ENCODE measurements around the gene PTBP1. TPM values are rescaled to one million over a fixed set of nuclear protein-coding genes. Genes with fewer than 3 reads are reported as not detected.

The PTBP1 gene
- total and polyA plus RNA-seq, 2 donors (not counting 3 experiments of a cell fraction or from before 2014, with no cell fraction given) = 382 to 623 TPM

- POLR2A ChIA-PET = no interaction called here
- FAIRE-seq = no peak
- no peak overlapping the region for H3K9ac ChIP-seq (replicated peaks; ENCODE audit: extremely low read depth, insufficient read depth, low read length)
These were observed 5.9 kb downstream of the PTBP1 start for GRCh38 chr19:803099-803561.

More at GRCh38 chr19:803099-803561, 5.9 kb downstream of the PTBP1 start:
- H3K36me3 ChIP-seq (ENCODE audit: control insufficient read depth in 2 of 2, extremely low read depth in 1 of 2, insufficient read depth in 2 of 2, low read length in 2 of 2) = peaks cover 55 to 64% of the 10 kb centered on the region in 2 experiments
- H3K27me3 ChIP-seq (ENCODE audit: control insufficient read depth in 2 of 2, insufficient read depth in 2 of 2, low read length in 2 of 2) = no peaks in the 10 kb centered on the region
- H3K4me2 ChIP-seq (ENCODE audit: insufficient read depth, low read length) = no peak overlapping the region
- no peak for TF ChIP-seq FOS (IDR thresholded peaks at IDR 0.05; ENCODE audit: borderline replicate concordance, insufficient read depth, low read length)
- no peak for TF ChIP-seq MYC (IDR thresholded peaks at IDR 0.05; ENCODE audit: low read depth, low read length)
- no peak for TF ChIP-seq JUN (IDR thresholded peaks at IDR 0.05; ENCODE audit: borderline replicate concordance, insufficient read depth, insufficient read length, low read depth)
- no peak for TF ChIP-seq POLR2A (IDR thresholded peaks at IDR 0.05; ENCODE audit: low read depth, low read length)
- TF ChIP-seq MAX (IDR thresholded peaks at IDR 0.05; ENCODE audit: insufficient read depth, insufficient read length) = no peak
- TF ChIP-seq GATA2 (IDR thresholded peaks at IDR 0.05; ENCODE audit: insufficient read depth, insufficient read length, low read depth, low read length) = no peak
- TF ChIP-seq EZH2 (IDR thresholded peaks at IDR 0.05; ENCODE audit: borderline replicate concordance, low read depth, low read length, severe bottlenecking) = no peak
- TF ChIP-seq CTCF (IDR thresholded peaks at IDR 0.05; ENCODE audit: extremely low read depth in 1 of 2, insufficient read depth in 1 of 2, low read depth in 1 of 2, low read length in 2 of 2) = no peak
- no peak for TF ChIP-seq POLR2AphosphoS5 (IDR thresholded peaks at IDR 0.05; ENCODE audit: insufficient read depth, low read depth, low read length)
- no peak overlapping the region for H3K4me3 ChIP-seq (replicated peaks in 1 of 3; ENCODE audit: insufficient read depth in 1 of 3, low read depth in 1 of 3, low read length in 3 of 3)
- peaks cover 100% of the 10 kb centered on the region for H3K79me2 ChIP-seq (ENCODE audit: control insufficient read depth, insufficient read depth, low read length)
- dilution Hi-C loops (cut with MboI; ENCODE audit: extremely low pct_ligation_motif_present, low sequenced_read_pairs) = no loop called here
- H3K9me3 ChIP-seq (replicated peaks; ENCODE audit: control insufficient read depth, insufficient read depth, low read length) = no peaks in the 10 kb centered on the region
- BruUV-seq (replicated peaks) = no TSS peak
- no peaks in the 10 kb centered on the region for H4K20me1 ChIP-seq (replicated peaks; ENCODE audit: control insufficient read depth, extremely low read depth, insufficient read depth, low read length)
- no peak overlapping the region for H3K27ac ChIP-seq (ENCODE audit: insufficient read depth, low read depth, low read length)
- no peaks in the 10 kb centered on the region for H3K9me1 ChIP-seq (replicated peaks; ENCODE audit: control insufficient read depth, extremely low read depth, insufficient read depth, low read length)
- intact Hi-C loops (cut with micrococcal nuclease) = no loop called here
- DNase-seq (ENCODE audit: low read depth, low spot score) = no peak
- CTCF ChIA-PET = interaction anchor here (1.0 to 5.5 kb wide), 3 partner anchors 8 to 33 kb away, joined by 3 to 32 read pairs (median 5); no protein-coding TSS in a partner anchor
- peaks cover 35% of the 10 kb centered on the region for H3K4me1 ChIP-seq (ENCODE audit: control insufficient read depth, extremely low read depth, insufficient read depth, low read length)
- no peak overlapping the region for H2AFZ ChIP-seq (ENCODE audit: low read depth, low read length)

Data from endothelial cell of umbilical vein (primary cell).